ENCODE data around the gene POLR3K.

Gene POLR3K

DNA sequence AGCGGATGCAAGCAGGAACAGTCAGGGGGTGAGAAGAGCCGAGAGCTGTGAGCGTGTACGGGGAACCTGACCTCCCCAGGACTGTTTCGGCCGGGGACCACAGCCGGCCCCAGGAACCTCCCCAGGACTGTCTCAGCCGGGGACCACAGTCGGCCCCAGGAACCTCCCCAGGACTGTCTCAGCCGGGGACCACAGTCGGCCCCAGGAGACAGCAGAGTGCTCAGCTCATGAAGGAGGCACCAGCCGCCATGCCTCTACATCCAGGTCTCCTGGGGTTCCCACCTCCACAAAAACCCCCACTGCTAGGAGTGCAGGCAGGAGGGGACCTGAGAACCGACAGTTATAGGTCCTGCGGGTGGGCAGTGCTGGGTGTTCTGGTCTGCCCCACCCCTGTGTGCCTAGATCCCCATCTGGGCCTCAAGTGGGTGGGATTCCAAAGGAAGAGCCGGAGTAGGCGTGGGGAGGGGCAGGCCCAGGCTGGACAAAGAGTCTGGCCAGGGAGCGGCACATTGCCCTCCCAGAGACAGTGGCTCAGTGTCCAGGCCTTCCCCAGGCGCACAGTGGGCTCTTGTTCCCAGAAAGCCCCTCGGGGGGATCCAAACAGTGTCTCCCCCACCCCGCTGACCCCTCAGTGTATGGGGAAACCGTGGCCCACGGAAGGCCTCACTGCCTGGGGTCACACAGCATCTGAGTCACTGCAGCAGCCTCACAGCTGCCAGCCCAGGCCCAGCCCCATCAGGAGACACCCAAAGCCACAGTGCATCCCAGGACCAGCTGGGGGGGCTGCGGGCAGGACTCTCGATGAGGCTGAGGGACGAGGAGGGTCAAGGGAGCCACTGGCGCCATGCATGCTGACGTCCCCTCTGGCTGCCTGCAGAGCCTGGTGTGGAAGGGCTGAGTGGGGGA is 14.7 kb upstream of the POLR3K start:
- TF ChIP-seq, protein P1, sequence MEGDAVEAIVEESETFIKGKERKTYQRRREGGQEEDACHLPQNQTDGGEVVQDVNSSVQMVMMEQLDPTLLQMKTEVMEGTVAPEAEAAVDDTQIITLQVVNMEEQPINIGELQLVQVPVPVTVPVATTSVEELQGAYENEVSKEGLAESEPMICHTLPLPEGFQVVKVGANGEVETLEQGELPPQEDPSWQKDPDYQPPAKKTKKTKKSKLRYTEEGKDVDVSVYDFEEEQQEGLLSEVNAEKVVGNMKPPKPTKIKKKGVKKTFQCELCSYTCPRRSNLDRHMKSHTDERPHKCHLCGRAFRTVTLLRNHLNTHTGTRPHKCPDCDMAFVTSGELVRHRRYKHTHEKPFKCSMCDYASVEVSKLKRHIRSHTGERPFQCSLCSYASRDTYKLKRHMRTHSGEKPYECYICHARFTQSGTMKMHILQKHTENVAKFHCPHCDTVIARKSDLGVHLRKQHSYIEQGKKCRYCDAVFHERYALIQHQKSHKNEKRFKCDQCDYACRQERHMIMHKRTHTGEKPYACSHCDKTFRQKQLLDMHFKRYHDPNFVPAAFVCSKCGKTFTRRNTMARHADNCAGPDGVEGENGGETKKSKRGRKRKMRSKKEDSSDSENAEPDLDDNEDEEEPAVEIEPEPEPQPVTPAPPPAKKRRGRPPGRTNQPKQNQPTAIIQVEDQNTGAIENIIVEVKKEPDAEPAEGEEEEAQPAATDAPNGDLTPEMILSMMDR (IDR thresholded peaks at IDR 0.05; ENCODE audit: extremely low read depth, insufficient read depth, missing control alignments): no peak
- in situ Hi-C loops (cut with MboI; ENCODE audit: low pct_unique_long_range_greater_than_20kb, low sequenced_read_pairs, unreplicated experiment): no loop called here

DNA sequence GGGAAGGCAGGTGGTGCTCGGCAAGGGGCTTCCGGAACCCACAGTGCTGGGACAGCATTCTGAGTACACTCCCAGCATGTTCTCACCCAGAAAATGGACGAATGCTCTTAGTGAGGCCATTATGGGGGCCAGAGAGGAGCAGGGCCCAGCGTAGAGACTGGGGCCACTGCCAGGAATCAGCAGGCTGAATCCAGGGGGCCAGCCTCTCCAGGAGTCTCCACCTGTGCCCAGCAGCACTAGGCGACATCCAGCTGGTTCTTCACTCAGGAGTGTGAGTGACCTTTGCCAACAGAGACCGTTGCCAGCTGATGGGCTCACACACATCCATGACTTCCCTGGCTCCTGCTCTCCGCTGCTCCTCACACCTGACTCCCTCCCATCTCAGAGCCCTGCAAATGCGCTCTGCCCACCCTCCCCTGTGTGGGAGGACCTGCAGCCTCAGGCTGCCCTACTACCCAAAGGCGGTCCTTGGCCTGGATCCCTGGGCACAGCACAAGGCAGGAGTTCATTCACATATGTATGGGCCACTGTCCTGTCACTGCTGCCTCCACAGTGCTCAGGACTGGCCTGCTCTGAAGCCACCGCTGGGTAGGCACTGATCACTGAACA is 13.9 kb upstream of the POLR3K start:
- TF ChIP-seq, protein P1 (IDR thresholded peaks at IDR 0.05; ENCODE audit: extremely low read depth, insufficient read depth, missing control alignments): no peak
- in situ Hi-C loops (cut with MboI; ENCODE audit: low pct_unique_long_range_greater_than_20kb, low sequenced_read_pairs, unreplicated experiment): no loop called here
- no peak for DNase-seq (ENCODE audit: low spot score)

More for the DNA sequence above, 14.7 kb upstream of the POLR3K start:
- DNase-seq (ENCODE audit: low spot score): no peak

DNA sequence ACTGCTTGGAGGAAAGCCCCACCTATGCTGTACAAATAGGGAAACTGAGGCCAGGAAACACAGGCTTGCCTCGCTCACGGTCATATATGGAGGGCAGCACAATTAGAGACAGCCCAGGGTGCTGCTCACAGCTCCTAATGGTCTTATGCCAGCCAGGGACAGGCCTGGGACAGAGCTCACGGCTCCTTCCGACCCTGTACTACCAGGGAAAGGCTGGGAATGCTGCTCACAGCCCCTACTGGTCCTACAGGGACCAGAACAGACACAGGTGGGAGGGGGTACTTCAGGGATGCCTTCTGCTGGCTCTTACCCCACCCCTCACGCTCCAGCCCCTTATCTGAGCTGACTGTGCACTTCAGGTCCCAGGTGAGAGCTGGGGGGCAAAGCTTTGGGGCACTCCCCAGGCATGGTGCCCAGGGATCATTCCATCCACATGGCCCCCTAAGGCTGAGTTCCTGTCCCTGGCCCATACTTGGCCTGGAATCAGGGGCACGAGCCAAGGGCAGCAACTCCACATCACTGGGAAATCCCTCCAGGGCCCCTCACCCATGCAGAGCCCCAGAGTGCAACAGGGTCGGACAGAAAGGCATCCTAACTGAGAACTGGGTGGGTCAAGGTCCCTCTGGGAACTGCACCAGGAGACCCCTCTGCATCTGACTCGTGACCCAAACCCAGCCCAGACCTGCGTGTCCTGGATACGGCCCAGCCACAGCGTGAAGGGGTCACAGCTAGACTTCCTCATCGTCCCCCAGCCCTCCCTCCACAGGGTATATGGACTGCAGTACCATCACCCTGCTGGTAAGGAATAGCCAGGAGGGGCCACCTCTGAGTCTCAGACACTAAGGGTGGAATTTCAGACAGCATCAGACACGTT is 13.1 kb upstream of the POLR3K start:
- TF ChIP-seq, protein P1 (IDR thresholded peaks at IDR 0.05; ENCODE audit: extremely low read depth, insufficient read depth, missing control alignments): no peak
- DNase-seq (ENCODE audit: low spot score): no peak
- in situ Hi-C loops (cut with MboI; ENCODE audit: low pct_unique_long_range_greater_than_20kb, low sequenced_read_pairs, unreplicated experiment): no loop called here

DNA sequence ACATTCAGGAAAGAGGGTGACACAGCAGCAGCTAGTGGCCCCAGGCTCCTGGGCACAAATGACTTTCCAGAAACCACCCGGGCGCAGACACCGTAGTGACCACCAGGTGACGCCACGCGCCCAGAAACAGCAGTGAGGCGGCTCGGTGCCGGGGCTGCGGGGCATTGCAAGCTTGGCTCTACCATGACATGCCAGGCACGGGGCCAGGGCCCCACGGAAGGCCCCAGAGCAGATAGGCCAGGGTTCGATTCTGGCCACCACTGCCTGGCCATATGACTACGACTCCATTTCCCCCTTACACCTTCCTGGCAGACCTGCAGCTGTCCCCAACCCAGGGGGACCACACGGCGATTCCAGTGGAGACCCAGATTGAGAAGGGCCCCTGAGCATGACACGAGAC is 12.3 kb upstream of the POLR3K start:
- peak; percentile 93 for DNase-seq (ENCODE audit: low spot score)
- in situ Hi-C loops (cut with MboI; ENCODE audit: low pct_unique_long_range_greater_than_20kb, low sequenced_read_pairs, unreplicated experiment): no loop called here
- TF ChIP-seq, protein P1 (IDR thresholded peaks at IDR 0.05; ENCODE audit: extremely low read depth, insufficient read depth, missing control alignments): peak; percentile 99

DNA sequence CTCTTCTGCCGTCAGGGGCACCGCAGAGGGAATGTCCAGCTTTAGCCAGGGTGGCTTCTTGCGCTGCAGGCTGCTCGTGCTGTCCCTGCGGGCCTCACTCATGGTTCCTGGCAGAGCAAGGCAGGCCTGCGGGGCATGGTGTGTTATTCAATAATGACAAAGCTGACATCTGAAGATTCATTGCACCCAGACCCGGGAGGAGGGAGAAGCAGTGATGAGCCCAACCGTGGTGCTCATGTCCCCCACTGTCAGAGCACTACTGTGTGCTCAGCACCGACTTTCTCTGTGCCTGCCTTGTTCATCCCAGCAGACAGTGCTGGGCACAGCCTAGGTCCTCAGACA is 11.5 kb upstream of the POLR3K start:
- TF ChIP-seq, protein P1 (IDR thresholded peaks at IDR 0.05; ENCODE audit: extremely low read depth, insufficient read depth, missing control alignments): no peak
- no peak for DNase-seq (ENCODE audit: low spot score)
- in situ Hi-C loops (cut with MboI; ENCODE audit: low pct_unique_long_range_greater_than_20kb, low sequenced_read_pairs, unreplicated experiment): no loop called here

Data from GM13977 (cell line).